Activated CD4-positive, alpha-beta T cell treated with anti-CD3 and anti-CD28 coated beads, Interleukin-2, amount 50 U/mL, for 24 hours (primary cell): Measurements from ENCODE around the gene ALDH1A1.

Experiments
- DNase-seq, 2 donors: peaks; one replicate each; pipeline ENCODE4 v3.0.0-alpha.2; 2020; ENCODE audit warnings: low read depth in 1 of 2, low spot score in 1 of 2

ALDH1A1 gene

GRCh38 chr9:72919246-72919945 is 33.5 kb downstream of the ALDH1A1 start:
- DNase-seq: no peak

GRCh38 chr9:72917892-72918509 is 34.9 kb downstream of the ALDH1A1 start:
- no peak for DNase-seq

- no peak for DNase-seq
Measured at GRCh38 chr9:72915659-72916058, 37.2 kb downstream of the ALDH1A1 start.

GRCh38 chr9:72914750-72915149 is 38.1 kb downstream of the ALDH1A1 start:
- no peak for DNase-seq

GRCh38 chr9:72913382-72914009 is 39.4 kb downstream of the ALDH1A1 start:
- no peak for DNase-seq

GRCh38 chr9:72912476-72913381 is 40.1 kb downstream of the ALDH1A1 start:
- DNase-seq: no peak

- DNase-seq: no peak
Measured at GRCh38 chr9:72911816-72912215, 41.0 kb downstream of the ALDH1A1 start.

GRCh38 chr9:72911247-72911775 is 41.5 kb downstream of the ALDH1A1 start:
- no peak for DNase-seq

GRCh38 chr9:72909428-72909827 is 43.4 kb downstream of the ALDH1A1 start:
- no peak for DNase-seq

GRCh38 chr9:72907421-72907820 is 45.4 kb downstream of the ALDH1A1 start:
- DNase-seq: no peak

GRCh38 chr9:72906810-72907209 is 46.0 kb downstream of the ALDH1A1 start:
- DNase-seq: no peak

- DNase-seq: no peak
Measured at GRCh38 chr9:72905514-72906480, 47.1 kb downstream of the ALDH1A1 start.

- no peak for DNase-seq
Measured at GRCh38 chr9:72904267-72905093, 48.4 kb downstream of the ALDH1A1 start.

GRCh38 chr9:72903103-72903502 is 49.8 kb downstream of the ALDH1A1 start:
- DNase-seq: no peak

- DNase-seq: no peak
Measured at GRCh38 chr9:72902268-72902667, 50.6 kb downstream of the ALDH1A1 start.

GRCh38 chr9:72899734-72900477 is 52.9 kb downstream of the ALDH1A1 start:
- DNase-seq: no peak

GRCh38 chr9:72898784-72899733 is 53.8 kb downstream of the ALDH1A1 start:
- no peak for DNase-seq
